Activated B cell treated with CpG ODN at 0.5 μM for 24 hours (primary cell): ENCODE results near the gene POPDC2. TPM values are rescaled to one million over a fixed set of nuclear protein-coding genes. Genes with fewer than 3 reads are reported as not detected.
A peak's percentile ranks its signal among the peaks of the same experiment; 100 is the strongest.

Source experiments
- ATAC-seq: fragments of 200-7000 bp; cut with Tn5 transposase; one replicate; pipeline ENCODE4 v1.10.0; 2021; ENCODE audit warnings: low read depth, mild to moderate bottlenecking, moderate library complexity
- CTCF ChIA-PET: fragments of 350-600 bp; sonication (Branson Sonifier 250); formaldehyde crosslinking; loops from one replicate; lab custom pipeline; 2021; ENCODE audit warnings: antibody characterized with exemption; lab: Charles Lee
- POLR2A ChIA-PET: fragments of 350-600 bp; sonication (Branson Sonifier 250); formaldehyde crosslinking; loops from one replicate; lab custom pipeline; 2021; ENCODE audit warnings: antibody characterized with exemption; lab: Charles Lee
- DNase-seq: peaks from one replicate; pipeline ENCODE4 v3.0.0; 2022
- H3K27ac Mint-ChIP-seq: one replicate; pipeline ENCODE4 v1.8.0; 2020; ENCODE audit warnings: mixed read lengths
- H3K27me3 Mint-ChIP-seq: one replicate; pipeline ENCODE4 v1.8.0; 2021; ENCODE audit warnings: mixed read lengths
- H3K36me3 Mint-ChIP-seq: one replicate; pipeline ENCODE4 v1.8.0; 2021; ENCODE audit warnings: low read depth, mixed read lengths
- H3K4me1 Mint-ChIP-seq: one replicate; pipeline ENCODE4 v1.8.0; 2021; ENCODE audit warnings: mixed read lengths
- H3K4me3 Mint-ChIP-seq: one replicate; pipeline ENCODE4 v1.8.0; 2020; ENCODE audit warnings: mild to moderate bottlenecking, mixed read lengths
- H3K9me3 Mint-ChIP-seq: one replicate; pipeline ENCODE4 v1.8.0; 2020; ENCODE audit warnings: mixed read lengths
- CTCF ChIP-seq: fragments of 200-600 bp; IDR thresholded peaks from one replicate; pipeline ENCODE4 v1.8.0; 2022; ENCODE audit warnings: antibody characterized with exemption, mild to moderate bottlenecking
- intact Hi-C: fragments of 100-400 bp; cut with micrococcal nuclease; formaldehyde crosslinking; loops from one replicate; pipeline ENCODE4 v1.15.1; 2024
- total RNA-seq: library from RNA; stranded (reverse); gene quantifications from 2 replicates; pipeline ENCODE4 v1.2.3, GENCODE V29; 2022

POPDC2 gene
- total RNA-seq, 1 donor from 2014 or later: 6.7 TPM

- H3K9me3 Mint-ChIP-seq: no peaks in the 10 kb centered on the region
- H3K4me1 Mint-ChIP-seq: peaks cover 36% of the 10 kb centered on the region
- peaks cover 82% of the 10 kb centered on the region for H3K36me3 Mint-ChIP-seq
- ChIA-PET POLR2A (interaction anchor here (0.8 to 1.6 kb wide), 6 partner anchors 9 to 175 kb away, joined by 3 to 9 read pairs (median 4); partner anchors contain the start of genes POPDC2 and TIMMDC1), CTCF (interaction anchor here (0.9 to 2.1 kb wide), 4 partner anchors 8 to 113 kb away, joined by 3 to 5 read pairs (median 4); partner anchors contain the start of gene CD80)
- intact Hi-C loops: no loop called here
- no peaks in the 10 kb centered on the region for H3K27me3 Mint-ChIP-seq
- TF ChIP-seq CTCF: no peak
- DNase-seq (no peak), ATAC-seq (no peak)
- H3K27ac Mint-ChIP-seq: no peak overlapping the region
- no peak overlapping the region for H3K4me3 Mint-ChIP-seq
These were observed 12.4 kb upstream of the POPDC2 start for GRCh38 chr3:119672776-119673175.

GRCh38 chr3:119669906-119670570, 9.6 kb upstream of the POPDC2 start:
- Mint-ChIP-seq H3K4me1 (peaks cover 36% of the 10 kb centered on the region), H3K36me3 (peaks cover 78% of the 10 kb centered on the region), H3K27ac (peak overlapping the region; percentile 46), H3K4me3 (no peak overlapping the region), H3K27me3 (no peaks in the 10 kb centered on the region), H3K9me3 (no peaks in the 10 kb centered on the region)
- no peak for DNase-seq
- ChIA-PET POLR2A (no interaction called here), CTCF (no interaction called here)
- ATAC-seq: no peak
- intact Hi-C loops: no loop called here
- TF ChIP-seq CTCF: no peak

- H3K4me3 Mint-ChIP-seq: no peak overlapping the region
- intact Hi-C loops: loop anchor here (1.0 kb wide), 2 partner anchors 11 to 28 kb away; partner anchors contain the start of gene COX17
- POLR2A ChIA-PET: interaction anchor here (0.6 to 4.1 kb wide), 5 partner anchors 10 to 122 kb away, joined by 3 to 20 read pairs (median 6); partner anchors contain the start of genes ADPRH, CD80 and COX17
These were observed 5.7 kb upstream of the POPDC2 start for GRCh38 chr3:119665954-119666559.

GRCh38 chr3:119664850-119665379, 4.5 kb upstream of the POPDC2 start:
- peak; percentile 77 for ATAC-seq
- peak overlapping the region; percentile 2 for H3K4me3 Mint-ChIP-seq
- H3K27ac Mint-ChIP-seq: peak overlapping the region; percentile 75
- intact Hi-C loops: loop anchor here (1.0 kb wide), 3 partner anchors 12 to 37 kb away; partner anchors contain the start of gene COX17
- ChIA-PET CTCF (no interaction called here), POLR2A (interaction anchor here (0.9 to 4.1 kb wide), 5 partner anchors 11 to 126 kb away, joined by 3 to 20 read pairs (median 5); partner anchors contain the start of genes CD80 and COX17)
- no peaks in the 10 kb centered on the region for H3K9me3 Mint-ChIP-seq
- H3K27me3 Mint-ChIP-seq: no peaks in the 10 kb centered on the region
- no peak for DNase-seq
- H3K4me1 Mint-ChIP-seq: peaks cover 67% of the 10 kb centered on the region
- TF ChIP-seq CTCF: no peak
- H3K36me3 Mint-ChIP-seq: peaks cover 28% of the 10 kb centered on the region

More at GRCh38 chr3:119665954-119666559, 5.7 kb upstream of the POPDC2 start:
- Mint-ChIP-seq H3K9me3 (no peaks in the 10 kb centered on the region), H3K4me1 (peaks cover 66% of the 10 kb centered on the region), H3K27ac (peak overlapping the region; percentile 75), H3K27me3 (no peaks in the 10 kb centered on the region), H3K36me3 (peaks cover 40% of the 10 kb centered on the region)
- ATAC-seq (no peak), DNase-seq (no peak)
- no peak for TF ChIP-seq CTCF
- CTCF ChIA-PET: interaction anchor here (1.0 kb wide), 1 partner anchor 15 kb away, joined by 5 read pairs; no protein-coding TSS in a partner anchor
